ENCODE data around the gene BTBD19. TPM values are rescaled to one million over a fixed set of nuclear protein-coding genes. Genes with fewer than 3 reads are reported as not detected.
A peak's percentile ranks its signal among the peaks of the same experiment; 100 is the strongest.

Gene BTBD19
- total and polyA plus RNA-seq, 9 of the 15 experiments (the other 6 are each of a cell fraction or from before 2014, with no cell fraction given): 0.22 to 2.0 (median 0.95) TPM

DNA sequence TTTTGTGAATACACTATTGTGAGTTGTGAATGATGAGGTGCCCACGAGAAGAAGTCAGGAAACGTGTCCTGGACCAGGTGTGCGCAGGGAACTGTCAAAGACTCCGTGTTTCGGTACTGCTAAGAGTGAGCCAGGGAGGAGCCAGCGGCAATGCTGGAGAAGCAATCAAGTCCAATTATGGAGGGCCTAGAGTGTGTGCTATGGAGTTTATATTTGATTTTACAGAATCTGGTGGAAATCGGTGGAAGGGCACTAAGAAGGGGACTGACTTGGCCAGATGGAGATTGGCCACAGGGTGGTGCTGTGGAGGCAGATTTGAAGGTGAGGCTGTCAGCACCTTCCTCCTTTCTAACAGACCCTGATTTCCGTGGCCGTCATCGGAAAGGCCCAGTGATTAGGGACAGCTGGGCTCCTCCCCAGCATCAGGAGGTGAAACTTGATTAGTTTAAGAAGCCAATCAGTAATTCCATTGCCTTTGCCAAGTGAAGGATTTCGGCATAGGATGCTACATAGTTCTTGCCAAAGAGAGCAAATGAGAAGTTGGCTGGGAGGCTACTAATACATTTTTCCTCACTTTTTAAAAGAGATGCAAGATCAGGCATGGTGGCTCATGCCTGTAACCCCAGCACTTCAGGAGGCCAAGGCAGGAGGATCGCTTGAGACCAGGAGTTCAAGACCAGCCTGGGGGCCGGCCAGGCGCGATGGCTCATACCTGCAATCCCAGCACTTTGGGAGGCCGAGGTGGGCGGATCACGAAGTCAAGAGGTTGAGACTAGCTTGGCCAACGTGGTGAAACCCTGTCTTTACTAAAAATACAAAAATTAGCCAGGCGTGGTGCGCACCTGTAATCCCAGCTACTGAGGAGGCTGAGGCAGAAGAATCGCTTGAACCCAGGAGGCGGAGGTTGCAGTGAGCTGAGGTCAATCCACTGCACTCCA lies 27.7 kb downstream of the BTBD19 start (continued):
- TF ChIP-seq, protein P1, sequence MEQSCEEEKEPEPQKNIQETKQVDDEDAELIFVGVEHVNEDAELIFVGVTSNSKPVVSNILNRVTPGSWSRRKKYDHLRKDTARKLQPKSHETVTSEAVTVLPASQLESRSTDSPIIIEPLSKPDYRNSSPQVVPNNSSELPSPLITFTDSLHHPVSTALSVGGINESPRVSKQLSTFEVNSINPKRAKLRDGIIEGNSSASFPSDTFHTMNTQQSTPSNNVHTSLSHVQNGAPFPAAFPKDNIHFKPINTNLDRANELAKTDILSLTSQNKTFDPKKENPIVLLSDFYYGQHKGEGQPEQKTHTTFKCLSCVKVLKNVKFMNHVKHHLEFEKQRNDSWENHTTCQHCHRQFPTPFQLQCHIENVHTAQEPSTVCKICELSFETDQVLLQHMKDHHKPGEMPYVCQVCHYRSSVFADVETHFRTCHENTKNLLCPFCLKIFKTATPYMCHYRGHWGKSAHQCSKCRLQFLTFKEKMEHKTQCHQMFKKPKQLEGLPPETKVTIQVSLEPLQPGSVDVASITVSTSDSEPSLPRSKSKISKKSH (CRISPR knock-in tag; IDR thresholded peaks at IDR 0.05): no peak
- no peak for TF ChIP-seq ZNF253 (CRISPR knock-in tag; conservative IDR thresholded peaks at IDR 0.05)
- TF ChIP-seq MEF2D (tag; conservative IDR thresholded peaks at IDR 0.05; ENCODE audit: low read depth): no peak
- no peak for TF ChIP-seq NR2C1 (IDR thresholded peaks at IDR 0.05)
- TF ChIP-seq NR2C1 (tag; IDR thresholded peaks at IDR 0.05): no peak
- no peak for TF ChIP-seq SAFB2 (IDR thresholded peaks at IDR 0.05; ENCODE audit: borderline replicate concordance, low read depth, low read length, severe bottlenecking)
- 0 out of 2 replicates have a peak, but pooled peaks have one; percentile 26 for TF ChIP-seq ATF4 (CRISPR knock-in tag; IDR thresholded peaks at IDR 0.05)
- TF ChIP-seq EWSR1 (IDR thresholded peaks at IDR 0.05; ENCODE audit: borderline replicate concordance, low read depth, partially characterized antibody): no peak
- TF ChIP-seq SRSF7 (optimal IDR thresholded peaks at IDR 0.05; ENCODE audit: low read depth, low read length): no peak
- TF ChIP-seq, protein P2, sequence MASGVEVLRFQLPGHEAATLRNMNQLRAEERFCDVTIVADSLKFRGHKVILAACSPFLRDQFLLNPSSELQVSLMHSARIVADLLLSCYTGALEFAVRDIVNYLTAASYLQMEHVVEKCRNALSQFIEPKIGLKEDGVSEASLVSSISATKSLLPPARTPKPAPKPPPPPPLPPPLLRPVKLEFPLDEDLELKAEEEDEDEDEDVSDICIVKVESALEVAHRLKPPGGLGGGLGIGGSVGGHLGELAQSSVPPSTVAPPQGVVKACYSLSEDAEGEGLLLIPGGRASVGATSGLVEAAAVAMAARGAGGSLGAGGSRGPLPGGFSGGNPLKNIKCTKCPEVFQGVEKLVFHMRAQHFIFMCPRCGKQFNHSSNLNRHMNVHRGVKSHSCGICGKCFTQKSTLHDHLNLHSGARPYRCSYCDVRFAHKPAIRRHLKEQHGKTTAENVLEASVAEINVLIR (CRISPR knock-in tag; IDR thresholded peaks at IDR 0.05): no peak
- TF ChIP-seq FOS (IDR thresholded peaks at IDR 0.05; ENCODE audit: extremely low read depth, insufficient read length): no peak
- TF ChIP-seq, protein P3, sequence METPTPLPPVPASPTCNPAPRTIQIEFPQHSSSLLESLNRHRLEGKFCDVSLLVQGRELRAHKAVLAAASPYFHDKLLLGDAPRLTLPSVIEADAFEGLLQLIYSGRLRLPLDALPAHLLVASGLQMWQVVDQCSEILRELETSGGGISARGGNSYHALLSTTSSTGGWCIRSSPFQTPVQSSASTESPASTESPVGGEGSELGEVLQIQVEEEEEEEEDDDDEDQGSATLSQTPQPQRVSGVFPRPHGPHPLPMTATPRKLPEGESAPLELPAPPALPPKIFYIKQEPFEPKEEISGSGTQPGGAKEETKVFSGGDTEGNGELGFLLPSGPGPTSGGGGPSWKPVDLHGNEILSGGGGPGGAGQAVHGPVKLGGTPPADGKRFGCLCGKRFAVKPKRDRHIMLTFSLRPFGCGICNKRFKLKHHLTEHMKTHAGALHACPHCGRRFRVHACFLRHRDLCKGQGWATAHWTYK (CRISPR knock-in tag; IDR thresholded peaks at IDR 0.05): 0 out of 2 replicates have a peak, but pooled peaks have one; percentile 35
- no peak for TF ChIP-seq GATAD2A (IDR thresholded peaks at IDR 0.05)
- TF ChIP-seq NCOR1 (IDR thresholded peaks at IDR 0.05): no peak
- no peak for TF ChIP-seq NR1H2 (CRISPR knock-in tag; IDR thresholded peaks at IDR 0.05)
- TF ChIP-seq VEZF1 (CRISPR knock-in tag; IDR thresholded peaks at IDR 0.05): no peak
- TF ChIP-seq, protein P4, sequence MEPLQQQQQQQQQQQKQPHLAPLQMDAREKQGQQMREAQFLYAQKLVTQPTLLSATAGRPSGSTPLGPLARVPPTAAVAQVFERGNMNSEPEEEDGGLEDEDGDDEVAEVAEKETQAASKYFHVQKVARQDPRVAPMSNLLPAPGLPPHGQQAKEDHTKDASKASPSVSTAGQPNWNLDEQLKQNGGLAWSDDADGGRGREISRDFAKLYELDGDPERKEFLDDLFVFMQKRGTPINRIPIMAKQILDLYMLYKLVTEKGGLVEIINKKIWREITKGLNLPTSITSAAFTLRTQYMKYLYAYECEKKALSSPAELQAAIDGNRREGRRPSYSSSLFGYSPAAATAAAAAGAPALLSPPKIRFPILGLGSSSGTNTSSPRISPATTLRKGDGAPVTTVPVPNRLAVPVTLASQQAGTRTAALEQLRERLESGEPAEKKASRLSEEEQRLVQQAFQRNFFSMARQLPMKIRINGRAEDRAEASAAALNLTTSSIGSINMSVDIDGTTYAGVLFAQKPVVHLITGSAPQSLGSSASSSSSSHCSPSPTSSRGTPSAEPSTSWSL (CRISPR knock-in tag; IDR thresholded peaks at IDR 0.05; ENCODE audit: borderline replicate concordance): 0 out of 2 replicates have a peak, but pooled peaks have one; percentile 48
- TF ChIP-seq KAT2B (IDR thresholded peaks at IDR 0.05; ENCODE audit: low read depth, low read length): no peak
- no peak for TF ChIP-seq ZBTB1 (CRISPR knock-in tag; IDR thresholded peaks at IDR 0.05; ENCODE audit: borderline replicate concordance, low read depth)

Measured in K562 (cell line).